ENCODE measurements around the gene SLC2A4.
"Not testable (repeated sequence)": the region's sequence is repeated elsewhere in the genome, so short reads cannot be mapped to it uniquely, and the experiment has no call there.

SLC2A4 gene

GRCh38 chr17:7281074-7281952 is at the start of gene SLC2A4:
SLC2A4 (plus strand) TSS chr17:7281718; CDS start chr17:7281935, 217 bp downstream.
- DNase-seq = peak; percentile 92

GRCh38 chr17:7232114-7232513 is 49.4 kb upstream of the SLC2A4 start:
- DNase-seq = no peak

- DNase-seq = no peak
Observed at GRCh38 chr17:7233701-7234082, 47.8 kb upstream of the SLC2A4 start.

- peak; percentile 95 for DNase-seq
Observed at GRCh38 chr17:7234083-7234951, 47.2 kb upstream of the SLC2A4 start, which contains the start of gene DVL2. DVL2 (minus strand) TSS chr17:7234517; CDS start chr17:7234262, 255 bp downstream.

GRCh38 chr17:7235693-7236665 is 45.5 kb upstream of the SLC2A4 start:
- no peak for DNase-seq

GRCh38 chr17:7236808-7237207 is 44.7 kb upstream of the SLC2A4 start:
- DNase-seq = no peak

- no peak for DNase-seq
Observed at GRCh38 chr17:7237266-7237760, 44.2 kb upstream of the SLC2A4 start.

- DNase-seq = peak; percentile 85
Observed at GRCh38 chr17:7237761-7238419, 43.6 kb upstream of the SLC2A4 start.

- DNase-seq = no peak
Observed at GRCh38 chr17:7238420-7239090, 43.0 kb upstream of the SLC2A4 start.

GRCh38 chr17:7239091-7240027 is 42.2 kb upstream of the SLC2A4 start, which contains the start of gene PHF23:
PHF23 (minus strand) TSS chr17:7239457; CDS start chr17:7239279, 178 bp downstream.
- peak; percentile 98 for DNase-seq

- DNase-seq = no peak
Observed at GRCh38 chr17:7240375-7240774, 41.1 kb upstream of the SLC2A4 start.

GRCh38 chr17:7241090-7241733 is 40.3 kb upstream of the SLC2A4 start:
- no peak for DNase-seq

GRCh38 chr17:7241783-7242716 is 39.5 kb upstream of the SLC2A4 start, which contains the start of gene GABARAP:
GABARAP (minus strand) TSS chr17:7242449; CDS start chr17:7242330, 119 bp downstream.
- peak; percentile 91 for DNase-seq

- DNase-seq = peak; percentile 91
Observed at GRCh38 chr17:7242717-7243452, 38.6 kb upstream of the SLC2A4 start.

GRCh38 chr17:7243453-7243729 is 38.1 kb upstream of the SLC2A4 start:
- no peak for DNase-seq

GRCh38 chr17:7243838-7244237 is 37.7 kb upstream of the SLC2A4 start:
- not testable (repeated sequence) for DNase-seq

- DNase-seq = no peak
Observed at GRCh38 chr17:7246779-7247178, 34.7 kb upstream of the SLC2A4 start.
